ENCODE data around the gene CEP70.
"Not testable (repeated sequence)": the region's sequence is repeated elsewhere in the genome, so short reads cannot be mapped to it uniquely, and the experiment has no call there.

The CEP70 gene

GRCh38 chr3:138550958-138551357 lies 43.1 kb downstream of the CEP70 start:
- H3K9me3 ChIP-seq (replicated peaks; ENCODE audit: low read length); H3K9ac ChIP-seq (ENCODE audit: low read depth, low read length); H3K27me3 ChIP-seq (ENCODE audit: control insufficient read depth, insufficient read depth, low read length); H3K4me1 ChIP-seq (ENCODE audit: control insufficient read depth, insufficient read depth, low read length); H3K36me3 ChIP-seq (ENCODE audit: insufficient read depth, low read length); H3K4me2 ChIP-seq (ENCODE audit: low read length); H3K4me3 ChIP-seq (ENCODE audit: low read length): not testable (repeated sequence)

GRCh38 chr3:138549179-138549977 lies 44.7 kb downstream of the CEP70 start:
- Histone ChIP-seq H3K9ac (ENCODE audit: low read depth, low read length) (no peak overlapping the region), H3K9me3 (replicated peaks; ENCODE audit: low read length) (peaks cover 3% of the 10 kb centered on the region), H3K4me1 (ENCODE audit: control insufficient read depth, insufficient read depth, low read length) (no peaks in the 10 kb centered on the region), H3K36me3 (ENCODE audit: insufficient read depth, low read length) (peaks cover 4% of the 10 kb centered on the region), H3K4me2 (ENCODE audit: low read length) (no peak overlapping the region), H3K27me3 (ENCODE audit: control insufficient read depth, insufficient read depth, low read length) (no peaks in the 10 kb centered on the region), H3K4me3 (ENCODE audit: low read length) (no peak overlapping the region)

- H3K36me3 ChIP-seq (ENCODE audit: insufficient read depth, low read length) = peaks cover 8% of the 10 kb centered on the region
- H3K4me3 ChIP-seq (ENCODE audit: low read length) = no peak overlapping the region
- no peaks in the 10 kb centered on the region for H3K4me1 ChIP-seq (ENCODE audit: control insufficient read depth, insufficient read depth, low read length)
- peaks cover 3% of the 10 kb centered on the region for H3K9me3 ChIP-seq (replicated peaks; ENCODE audit: low read length)
- H3K9ac ChIP-seq (ENCODE audit: low read depth, low read length) = no peak overlapping the region
- H3K27me3 ChIP-seq (ENCODE audit: control insufficient read depth, insufficient read depth, low read length) = no peaks in the 10 kb centered on the region
- H3K4me2 ChIP-seq (ENCODE audit: low read length) = no peak overlapping the region
These were observed 46.6 kb downstream of the CEP70 start for GRCh38 chr3:138547342-138547975.

- peaks cover 3% of the 10 kb centered on the region for H3K9me3 ChIP-seq (replicated peaks; ENCODE audit: low read length)
- no peak overlapping the region for H3K9ac ChIP-seq (ENCODE audit: low read depth, low read length)
- H3K4me3 ChIP-seq (ENCODE audit: low read length) = no peak overlapping the region
- no peaks in the 10 kb centered on the region for H3K4me1 ChIP-seq (ENCODE audit: control insufficient read depth, insufficient read depth, low read length)
- H3K27me3 ChIP-seq (ENCODE audit: control insufficient read depth, insufficient read depth, low read length) = no peaks in the 10 kb centered on the region
- H3K36me3 ChIP-seq (ENCODE audit: insufficient read depth, low read length) = peaks cover 17% of the 10 kb centered on the region
- no peak overlapping the region for H3K4me2 ChIP-seq (ENCODE audit: low read length)
These were observed 49.5 kb downstream of the CEP70 start for GRCh38 chr3:138544546-138544945.

- H3K4me2 ChIP-seq (ENCODE audit: low read length) = no peak overlapping the region
- H3K4me3 ChIP-seq (ENCODE audit: low read length) = no peak overlapping the region
- H3K36me3 ChIP-seq (ENCODE audit: insufficient read depth, low read length) = peaks cover 17% of the 10 kb centered on the region
- no peaks in the 10 kb centered on the region for H3K27me3 ChIP-seq (ENCODE audit: control insufficient read depth, insufficient read depth, low read length)
- H3K9me3 ChIP-seq (replicated peaks; ENCODE audit: low read length) = peaks cover 3% of the 10 kb centered on the region
- no peak overlapping the region for H3K9ac ChIP-seq (ENCODE audit: low read depth, low read length)
- H3K4me1 ChIP-seq (ENCODE audit: control insufficient read depth, insufficient read depth, low read length) = no peaks in the 10 kb centered on the region
These were observed 51.1 kb downstream of the CEP70 start for GRCh38 chr3:138542977-138543376.

- Histone ChIP-seq H3K36me3 (ENCODE audit: insufficient read depth, low read length) (peaks cover 13% of the 10 kb centered on the region), H3K9me3 (replicated peaks; ENCODE audit: low read length) (no peaks in the 10 kb centered on the region), H3K4me1 (ENCODE audit: control insufficient read depth, insufficient read depth, low read length) (no peaks in the 10 kb centered on the region), H3K4me2 (ENCODE audit: low read length) (no peak overlapping the region), H3K4me3 (ENCODE audit: low read length) (no peak overlapping the region), H3K27me3 (ENCODE audit: control insufficient read depth, insufficient read depth, low read length) (no peaks in the 10 kb centered on the region), H3K9ac (ENCODE audit: low read depth, low read length) (no peak overlapping the region)
These were observed 54.7 kb downstream of the CEP70 start for GRCh38 chr3:138539352-138539751.

- H3K4me2 ChIP-seq (ENCODE audit: low read length); H3K36me3 ChIP-seq (ENCODE audit: insufficient read depth, low read length); H3K27me3 ChIP-seq (ENCODE audit: control insufficient read depth, insufficient read depth, low read length); H3K4me1 ChIP-seq (ENCODE audit: control insufficient read depth, insufficient read depth, low read length); H3K9ac ChIP-seq (ENCODE audit: low read depth, low read length); H3K4me3 ChIP-seq (ENCODE audit: low read length); H3K9me3 ChIP-seq (replicated peaks; ENCODE audit: low read length): not testable (repeated sequence)
These were observed 72.6 kb downstream of the CEP70 start for GRCh38 chr3:138521445-138521844.

GRCh38 chr3:138513090-138513843 lies 80.8 kb downstream of the CEP70 start:
- peaks cover 8% of the 10 kb centered on the region for H3K4me1 ChIP-seq (ENCODE audit: control insufficient read depth, insufficient read depth, low read length)
- H3K36me3 ChIP-seq (ENCODE audit: insufficient read depth, low read length) = no peaks in the 10 kb centered on the region
- no peak overlapping the region for H3K4me3 ChIP-seq (ENCODE audit: low read length)
- no peak overlapping the region for H3K4me2 ChIP-seq (ENCODE audit: low read length)
- no peak overlapping the region for H3K9ac ChIP-seq (ENCODE audit: low read depth, low read length)
- H3K27me3 ChIP-seq (ENCODE audit: control insufficient read depth, insufficient read depth, low read length) = no peaks in the 10 kb centered on the region
- H3K9me3 ChIP-seq (replicated peaks; ENCODE audit: low read length) = no peaks in the 10 kb centered on the region

- Histone ChIP-seq H3K4me2 (ENCODE audit: low read length) (no peak overlapping the region), H3K4me1 (ENCODE audit: control insufficient read depth, insufficient read depth, low read length) (peaks cover 8% of the 10 kb centered on the region), H3K9ac (ENCODE audit: low read depth, low read length) (no peak overlapping the region), H3K4me3 (ENCODE audit: low read length) (no peak overlapping the region), H3K36me3 (ENCODE audit: insufficient read depth, low read length) (no peaks in the 10 kb centered on the region), H3K27me3 (ENCODE audit: control insufficient read depth, insufficient read depth, low read length) (no peaks in the 10 kb centered on the region), H3K9me3 (replicated peaks; ENCODE audit: low read length) (no peaks in the 10 kb centered on the region)
These were observed 82.1 kb downstream of the CEP70 start for GRCh38 chr3:138511945-138512344.

- Histone ChIP-seq H3K9ac (ENCODE audit: low read depth, low read length) (no peak overlapping the region), H3K9me3 (replicated peaks; ENCODE audit: low read length) (no peaks in the 10 kb centered on the region), H3K36me3 (ENCODE audit: insufficient read depth, low read length) (no peaks in the 10 kb centered on the region), H3K4me3 (ENCODE audit: low read length) (no peak overlapping the region), H3K4me1 (ENCODE audit: control insufficient read depth, insufficient read depth, low read length) (peaks cover 8% of the 10 kb centered on the region), H3K27me3 (ENCODE audit: control insufficient read depth, insufficient read depth, low read length) (no peaks in the 10 kb centered on the region), H3K4me2 (ENCODE audit: low read length) (no peak overlapping the region)
These were observed 84.5 kb downstream of the CEP70 start for GRCh38 chr3:138509586-138509985.

GRCh38 chr3:138507524-138507923 lies 86.5 kb downstream of the CEP70 start:
- Histone ChIP-seq H3K4me1 (ENCODE audit: control insufficient read depth, insufficient read depth, low read length) (peaks cover 8% of the 10 kb centered on the region), H3K9ac (ENCODE audit: low read depth, low read length) (no peak overlapping the region), H3K27me3 (ENCODE audit: control insufficient read depth, insufficient read depth, low read length) (no peaks in the 10 kb centered on the region), H3K36me3 (ENCODE audit: insufficient read depth, low read length) (no peaks in the 10 kb centered on the region), H3K9me3 (replicated peaks; ENCODE audit: low read length) (no peaks in the 10 kb centered on the region), H3K4me2 (ENCODE audit: low read length) (no peak overlapping the region), H3K4me3 (ENCODE audit: low read length) (no peak overlapping the region)

Data from skeletal muscle satellite cell (primary cell).